ENCODE data around the gene ASS1.

The ASS1 gene

DNA sequence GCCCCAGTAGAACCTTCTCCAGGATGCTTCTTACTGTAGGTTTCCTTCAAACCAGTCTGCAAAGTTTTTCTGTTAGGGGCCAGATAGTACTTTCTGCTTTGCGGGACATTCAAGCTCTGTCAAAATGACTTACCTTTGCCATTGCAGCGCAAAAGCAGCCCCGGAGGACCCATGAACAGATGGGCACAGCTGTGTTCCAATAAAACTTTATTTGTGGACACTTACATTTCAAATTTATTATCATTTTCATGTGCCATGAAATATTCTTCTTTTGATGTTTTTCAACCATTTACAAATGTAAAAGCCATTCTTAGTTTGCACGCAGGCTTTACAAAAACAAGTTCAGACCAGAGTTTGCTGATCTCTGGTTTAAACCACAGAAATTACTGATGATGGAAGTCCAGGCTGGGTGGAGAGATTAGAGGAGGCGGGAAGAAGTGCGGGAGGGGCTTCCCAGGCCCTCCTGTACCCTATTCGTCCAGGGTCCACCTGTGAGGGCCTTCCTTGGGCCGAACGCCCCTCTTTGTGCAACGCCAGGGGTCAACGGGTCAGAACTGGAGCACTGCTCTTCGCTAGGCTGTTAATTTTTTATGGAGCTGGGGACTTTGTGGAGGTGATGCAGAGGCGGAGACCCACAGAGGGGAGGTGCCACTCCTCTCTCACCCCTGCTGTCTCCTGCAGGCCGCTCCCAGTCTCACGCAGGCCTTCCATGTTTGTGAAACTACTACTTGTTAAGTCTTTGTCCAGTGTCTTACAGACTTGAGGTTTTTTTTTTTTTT, 7.6 kb upstream of the ASS1 start:
- no peak for DNase-seq

DNA sequence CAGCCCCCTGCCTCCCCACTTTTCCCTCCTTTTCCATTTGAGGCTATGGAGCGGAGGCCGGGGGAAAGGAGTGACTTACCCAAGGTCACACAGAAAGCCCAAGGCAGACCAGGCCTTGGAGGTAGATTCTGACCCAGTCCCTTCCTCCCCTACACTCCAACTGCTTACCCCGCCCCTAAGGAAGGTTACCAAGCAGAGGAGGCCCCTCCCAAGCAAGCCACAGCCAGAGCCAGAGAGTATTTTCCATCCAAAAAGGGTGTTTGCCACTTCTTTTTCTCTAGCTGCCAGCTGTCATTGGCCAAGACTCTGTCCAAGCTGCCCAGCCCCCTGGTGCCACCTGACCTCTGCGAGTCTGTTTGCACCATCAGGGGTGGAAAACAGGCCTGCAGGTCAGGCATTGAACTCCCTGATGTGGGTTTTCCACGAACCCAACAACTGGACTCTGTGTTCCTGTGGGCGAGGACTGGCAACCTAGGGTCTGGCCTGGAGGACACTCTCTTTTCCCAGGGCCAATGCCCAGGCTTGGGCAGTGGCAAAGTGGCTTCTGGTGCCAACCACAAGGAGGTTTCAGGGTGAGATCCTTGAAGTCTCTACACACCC, 6.3 kb upstream of the ASS1 start:
- no peak for DNase-seq

DNA sequence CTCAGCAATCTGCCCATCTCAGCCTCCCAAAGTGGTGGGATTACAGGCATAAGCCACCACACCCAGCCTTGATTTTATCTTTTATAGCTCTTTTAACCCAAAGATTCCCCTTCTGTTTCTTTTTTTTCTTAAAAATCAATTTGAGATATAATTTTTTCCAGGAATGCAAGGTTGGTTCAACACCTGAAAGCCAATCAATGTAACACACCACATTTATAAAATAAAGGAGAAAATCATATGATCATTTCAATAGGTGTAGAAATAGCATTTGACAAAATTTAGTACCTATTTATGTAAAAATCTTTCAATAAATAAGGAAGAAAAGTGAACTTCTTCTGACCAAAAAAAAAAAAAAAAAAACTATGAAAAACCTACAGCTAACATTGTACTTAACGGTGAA, 3.7 kb upstream of the ASS1 start:
- no peak for DNase-seq

DNA sequence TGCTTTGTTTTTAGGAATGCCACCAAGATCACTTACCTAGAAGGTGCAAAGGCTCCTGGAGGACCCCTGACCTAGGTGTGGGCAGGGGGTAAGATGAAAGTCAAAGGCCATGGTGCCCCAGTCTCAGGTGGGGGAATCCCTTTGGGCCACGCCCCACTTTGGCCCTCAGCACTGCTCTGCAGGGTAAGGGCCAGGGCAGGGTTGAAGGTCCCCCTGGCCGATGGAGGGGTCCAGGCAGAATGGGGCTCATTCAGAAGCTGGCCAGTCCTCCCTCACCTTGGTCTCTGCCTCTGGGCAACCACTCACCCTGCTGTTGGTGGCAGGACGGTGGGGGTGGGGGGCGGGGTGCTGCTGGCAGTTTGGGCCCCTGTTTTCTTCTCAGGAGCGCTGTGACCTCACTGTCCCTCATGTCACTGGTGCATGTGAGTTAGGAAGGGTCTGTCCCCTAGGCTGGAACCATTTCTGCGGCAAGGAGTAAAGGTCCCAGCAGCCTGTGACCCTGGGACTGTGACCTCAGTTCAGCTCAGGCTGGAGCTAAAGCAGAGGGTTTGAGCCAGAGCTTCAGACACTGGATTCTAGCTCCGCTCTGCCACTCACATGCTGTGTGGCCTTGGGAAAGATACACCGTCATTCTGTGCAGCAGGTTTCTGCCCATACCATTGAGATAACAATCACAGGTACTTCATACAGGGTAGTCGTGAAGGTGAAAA, 1.9 kb upstream of the ASS1 start:
- no peak for DNase-seq

DNA sequence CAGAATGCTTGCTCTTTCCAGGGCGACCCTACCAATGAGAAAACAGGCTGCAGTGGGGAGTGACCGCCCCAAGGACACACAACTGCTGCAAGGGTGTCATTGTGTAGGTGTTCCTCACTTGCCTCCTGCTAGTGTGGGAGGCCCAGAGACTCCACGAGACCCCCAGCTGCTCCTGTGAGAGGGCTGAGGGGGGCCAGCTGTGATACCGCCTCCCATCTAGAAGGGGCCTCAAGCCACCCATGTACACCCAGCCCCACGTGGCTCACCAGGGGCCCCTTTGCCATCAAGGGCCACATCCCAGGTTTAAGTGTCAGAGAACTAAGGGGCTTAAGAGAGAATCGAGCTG, 1.3 kb upstream of the ASS1 start:
- DNase-seq: no peak

DNA sequence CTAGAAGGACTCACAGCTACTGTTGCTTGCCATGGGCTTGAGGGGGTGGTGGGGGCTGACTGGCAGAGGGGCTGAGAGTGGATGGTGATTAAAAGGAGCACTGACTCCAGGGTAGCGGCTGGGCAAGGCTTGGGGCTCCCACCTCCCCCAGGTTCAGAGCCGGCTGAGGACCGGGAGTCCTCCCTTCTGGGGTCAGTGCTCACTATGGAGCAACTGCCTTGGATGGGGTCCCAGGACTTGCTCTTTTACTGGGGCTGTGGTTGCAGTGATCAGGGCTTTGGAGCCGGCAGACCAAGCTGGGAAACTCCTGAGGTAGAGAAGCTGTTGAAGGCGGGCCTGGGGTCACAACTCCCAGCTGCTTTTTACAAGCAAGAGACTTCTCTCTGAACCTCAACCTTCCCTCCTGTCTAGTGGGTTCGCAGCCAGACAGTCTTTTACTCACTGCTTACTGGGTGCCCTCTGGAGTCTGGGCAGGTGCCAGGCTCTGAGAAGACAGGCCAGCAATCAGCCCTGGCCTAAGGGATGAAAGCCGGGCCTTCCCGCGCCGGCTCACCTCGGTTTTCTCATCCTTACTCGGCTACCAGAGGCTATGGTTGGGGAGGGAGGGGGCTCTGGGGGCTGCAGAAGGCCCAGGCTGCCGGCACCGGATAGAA, 795 bp upstream of the ASS1 start:
- DNase-seq: no peak

DNA sequence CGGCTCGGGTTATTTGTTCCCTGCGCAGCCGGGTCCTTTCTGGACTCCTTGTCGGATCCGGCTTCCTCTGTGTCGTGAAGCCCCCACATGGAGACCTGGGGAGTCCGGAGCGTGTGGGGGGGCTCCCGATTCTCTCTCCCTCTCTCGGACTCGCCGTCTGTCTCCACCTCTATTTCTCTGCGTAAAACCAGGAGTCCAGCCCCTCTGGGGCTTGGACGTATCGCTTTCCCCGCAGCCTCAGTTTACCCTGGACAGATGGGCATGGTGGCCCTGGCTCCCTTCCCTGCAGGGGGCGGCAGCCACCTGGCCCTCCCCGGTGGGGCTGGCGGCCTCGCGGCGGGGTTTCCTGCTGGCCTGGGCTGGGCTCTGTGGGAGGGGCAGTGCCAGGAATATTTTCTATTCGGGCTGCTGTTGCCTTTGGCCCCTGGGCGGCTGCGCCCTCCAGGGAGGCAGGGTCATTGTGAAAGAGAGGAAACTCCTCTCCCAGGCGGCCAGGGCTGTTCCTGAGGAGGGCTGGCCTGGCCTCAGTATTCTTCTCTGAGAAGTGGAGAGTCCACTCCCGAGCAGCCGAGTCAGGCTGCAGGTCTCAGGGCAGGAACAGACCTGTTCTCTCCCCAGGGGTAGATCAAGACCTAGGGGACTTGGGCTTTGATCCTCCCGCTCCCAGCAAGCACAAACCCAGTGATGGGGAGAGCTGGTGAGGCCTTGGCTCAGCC, 665 bp downstream of the ASS1 start:
- DNase-seq: no peak

DNA sequence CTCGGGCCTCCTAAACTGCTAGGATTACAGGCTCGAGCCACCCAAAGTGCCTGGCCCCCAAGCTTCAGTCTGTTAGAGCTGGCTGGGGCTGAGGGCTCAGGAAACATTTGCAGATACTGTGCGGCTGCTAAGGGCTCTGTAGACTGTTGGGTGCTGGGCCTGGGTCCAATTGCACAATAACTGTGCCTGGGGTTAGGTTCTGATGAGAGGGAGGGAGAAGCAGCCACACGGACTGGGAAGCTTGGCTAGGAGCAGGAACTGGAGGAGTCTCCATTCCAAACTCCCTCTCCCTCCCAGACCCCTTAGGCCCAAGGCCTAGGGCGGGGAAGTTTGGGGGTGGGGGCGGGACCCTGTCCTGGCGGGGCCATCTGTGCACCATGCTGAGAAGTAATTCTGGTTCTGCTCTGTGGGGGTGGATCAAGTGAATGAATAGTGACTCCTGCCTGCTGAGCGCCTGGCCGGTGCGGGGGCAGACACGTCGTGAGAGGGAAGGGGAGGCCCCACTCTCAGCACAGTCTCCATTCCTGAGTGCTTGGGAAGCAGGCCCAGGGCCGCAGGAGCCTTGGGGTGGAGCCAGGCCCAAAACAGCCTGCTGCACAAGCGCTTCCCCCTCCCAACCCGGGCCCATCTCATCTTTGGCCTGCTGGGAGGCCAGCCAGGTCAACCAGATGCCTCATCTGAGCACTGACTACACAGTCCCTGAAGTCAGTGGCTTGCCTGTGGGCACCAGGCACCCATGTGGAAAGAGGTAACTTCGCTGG, 1.5 kb downstream of the ASS1 start:
- peak; percentile 76 for DNase-seq

DNA sequence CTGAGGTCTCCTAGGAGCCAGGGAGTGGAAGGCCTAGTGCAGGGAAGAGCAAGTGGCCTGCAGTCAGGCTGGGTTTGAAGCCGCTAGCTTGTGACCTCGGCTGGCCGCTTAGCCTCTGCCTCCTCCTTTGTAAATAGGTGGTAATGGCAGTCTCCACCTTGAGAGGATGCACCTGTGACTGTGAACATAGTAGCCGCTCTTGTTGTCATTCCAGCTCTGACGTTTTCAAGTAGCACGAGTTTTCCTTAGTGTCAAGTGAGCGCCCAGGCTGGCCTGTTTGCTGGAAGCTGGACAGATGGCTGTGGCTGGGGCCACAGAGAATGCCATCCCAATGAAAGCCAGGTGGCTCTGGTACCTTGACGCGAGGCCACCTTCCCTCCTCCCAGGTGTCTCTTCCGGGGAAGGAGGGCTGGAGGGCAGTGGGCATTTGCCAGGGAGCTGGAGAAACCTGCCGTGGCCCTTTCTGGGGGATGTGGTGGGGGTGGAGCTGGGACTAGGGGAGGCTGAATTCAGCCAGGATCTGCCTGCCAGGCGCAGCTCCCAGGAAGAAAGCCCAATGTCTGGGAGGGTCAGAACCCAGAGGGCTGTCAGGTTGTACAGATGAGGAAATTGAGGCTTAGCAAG, 2.5 kb downstream of the ASS1 start:
- DNase-seq: no peak

DNA sequence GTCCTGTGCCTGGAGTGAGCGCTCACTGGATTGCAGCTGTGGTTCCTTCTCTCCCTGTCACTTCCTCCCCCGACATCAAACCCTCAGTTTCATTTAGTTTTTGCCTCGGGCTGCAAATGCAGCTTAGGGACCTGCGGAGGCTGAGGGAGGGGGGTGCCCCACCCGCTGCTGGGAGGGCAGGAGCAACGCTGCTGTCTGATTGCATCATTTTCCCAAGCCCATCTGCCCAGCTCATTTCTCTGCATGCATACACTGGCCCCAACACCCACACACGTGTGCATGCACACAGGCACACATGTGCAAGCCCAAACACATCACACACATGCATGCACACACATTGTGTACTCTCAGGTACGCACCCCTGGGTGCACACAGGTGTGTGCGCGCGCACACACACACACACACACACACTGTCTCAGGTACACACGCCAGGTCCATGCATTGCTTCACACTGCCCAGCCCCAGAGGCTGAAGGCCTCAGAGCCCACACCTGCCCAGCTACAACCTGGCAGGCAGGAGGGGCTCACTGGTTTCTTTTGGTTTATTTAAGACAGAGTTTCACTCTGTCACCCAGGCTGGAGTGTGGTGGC, 3.4 kb downstream of the ASS1 start:
- peak; percentile 73 for DNase-seq

DNA sequence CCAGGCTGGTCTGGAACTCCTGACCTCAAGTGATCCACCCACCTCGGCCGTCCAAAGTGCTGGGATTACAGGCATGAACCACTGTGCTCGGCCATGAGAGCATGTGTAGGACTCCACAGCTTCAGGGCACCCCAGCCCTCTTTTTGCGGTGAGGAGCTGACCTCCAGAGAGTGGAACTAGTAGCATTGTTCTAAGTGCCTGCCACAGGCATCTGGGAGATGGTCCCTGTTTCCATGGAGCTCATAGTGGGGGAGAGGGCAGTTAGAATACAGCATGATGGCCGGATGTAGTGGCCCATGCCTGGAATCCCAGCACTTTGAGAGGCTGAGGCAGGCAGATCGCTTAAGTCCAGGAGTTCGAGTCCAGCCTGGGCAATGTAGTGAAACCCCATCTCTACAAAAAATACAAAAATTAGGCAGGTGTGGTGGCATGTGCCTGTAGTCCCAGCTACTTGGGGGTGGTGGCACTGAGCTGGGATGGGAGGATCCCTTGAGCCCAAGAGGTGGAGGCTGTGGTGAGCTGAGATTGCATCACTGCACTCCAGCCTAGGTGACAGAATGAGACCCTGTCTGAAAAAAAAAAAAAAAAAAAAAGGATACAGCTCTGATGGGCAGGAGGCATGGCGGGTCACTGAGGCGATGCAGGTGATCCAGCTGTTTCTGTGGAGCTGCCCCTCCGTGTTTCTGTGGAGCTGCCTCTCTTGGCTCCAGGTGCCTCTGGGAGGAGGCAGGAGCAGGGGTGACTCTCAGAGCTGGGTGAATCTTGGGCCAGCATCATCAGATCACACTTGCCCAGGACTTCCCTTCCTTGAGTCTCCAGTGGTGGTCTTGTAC, 4.2 kb downstream of the ASS1 start:
- no peak for DNase-seq

DNA sequence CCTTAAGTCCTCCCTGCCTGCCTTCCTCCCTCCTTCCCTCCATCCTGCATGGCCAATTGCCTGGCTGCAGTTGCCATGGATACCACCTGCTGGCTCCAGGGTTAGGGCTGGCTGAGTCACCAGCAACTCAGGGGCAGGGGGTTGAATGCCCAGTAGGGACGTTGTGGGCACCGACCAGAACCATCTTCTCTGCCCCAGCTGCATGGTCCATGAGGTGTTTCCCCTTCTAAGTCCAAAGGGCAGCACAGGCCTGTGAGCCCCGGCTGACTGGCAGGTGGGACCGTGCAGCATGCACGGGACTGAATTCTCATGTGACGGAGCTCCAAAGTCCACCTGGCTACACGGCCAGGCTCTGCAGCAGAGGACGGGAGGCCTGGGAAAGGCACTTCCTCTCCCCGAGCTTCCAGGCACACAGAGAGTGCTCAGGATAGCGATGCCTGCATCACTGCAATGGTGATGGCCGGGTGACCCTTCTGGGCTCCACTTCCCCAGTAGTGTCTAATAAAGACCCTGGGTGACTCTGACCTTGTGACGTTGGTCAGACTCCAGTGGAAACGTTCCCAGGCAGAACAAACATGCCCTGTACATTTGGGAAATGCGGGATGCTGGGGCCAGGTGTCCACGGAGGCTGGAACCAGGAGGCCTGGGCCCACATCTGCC, 5.7 kb downstream of the ASS1 start:
- DNase-seq: no peak

DNA sequence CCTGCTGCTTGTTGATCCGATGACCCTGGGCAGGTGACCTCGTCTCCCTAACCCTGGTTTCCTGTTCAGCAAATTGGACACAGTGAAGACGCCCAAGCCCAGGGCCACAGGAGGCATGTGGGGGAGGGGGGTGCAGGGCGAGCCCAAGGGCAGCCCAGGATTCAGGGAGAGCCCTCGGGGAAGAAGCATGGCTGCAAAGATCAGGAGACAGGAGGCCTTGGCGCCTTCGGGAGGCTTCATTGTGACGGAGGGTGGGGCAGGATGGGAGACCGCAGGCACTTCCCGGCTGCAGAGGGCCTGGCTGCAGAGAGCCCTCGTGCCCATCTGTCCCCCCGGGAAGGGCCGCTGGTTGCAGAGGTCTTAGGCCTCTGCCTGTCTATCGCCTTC, 6.2 kb downstream of the ASS1 start:
- DNase-seq: no peak

DNA sequence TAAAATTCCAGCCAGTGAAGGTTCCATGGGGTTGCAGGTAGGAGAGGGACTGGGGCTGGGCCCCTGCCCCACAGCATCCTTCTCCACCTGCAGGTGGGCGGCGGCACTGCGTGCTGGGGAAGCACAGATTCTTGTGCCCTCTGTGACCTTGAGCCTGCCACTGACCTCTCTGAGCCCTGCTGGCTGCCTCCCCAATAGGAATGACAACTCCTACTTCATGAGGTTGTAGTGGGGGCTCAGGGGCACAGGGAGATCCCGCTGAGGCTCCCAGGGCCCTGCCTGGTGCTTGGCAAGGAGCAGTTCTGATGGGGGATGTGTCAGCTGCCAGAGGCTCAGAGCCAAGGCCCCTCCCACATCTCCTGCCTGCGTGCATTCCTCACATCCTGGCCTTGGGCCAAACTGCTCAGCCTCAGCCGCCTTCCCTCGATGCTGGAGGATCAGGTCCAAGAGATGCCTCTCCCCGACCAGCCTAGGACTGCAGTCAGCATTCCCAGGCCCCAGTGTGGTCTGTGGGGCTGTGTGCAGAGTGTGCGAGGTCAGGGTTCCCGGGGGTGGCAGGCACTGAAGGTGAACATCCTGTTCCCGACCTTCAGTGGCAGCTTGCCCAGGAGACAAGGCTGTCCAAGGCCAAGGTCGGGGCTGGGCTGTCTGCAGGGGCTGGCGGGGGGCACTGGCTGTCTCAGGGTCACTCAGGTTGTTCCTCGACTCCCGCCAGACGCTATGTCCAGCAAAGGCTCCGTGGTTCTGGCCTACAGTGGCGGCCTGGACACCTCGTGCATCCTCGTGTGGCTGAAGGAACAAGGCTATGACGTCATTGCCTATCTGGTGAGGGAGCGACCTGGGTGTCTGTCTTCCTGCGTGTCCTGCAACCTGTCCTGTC, 7.0 kb downstream of the ASS1 start:
- DNase-seq: peak; percentile 96

DNA sequence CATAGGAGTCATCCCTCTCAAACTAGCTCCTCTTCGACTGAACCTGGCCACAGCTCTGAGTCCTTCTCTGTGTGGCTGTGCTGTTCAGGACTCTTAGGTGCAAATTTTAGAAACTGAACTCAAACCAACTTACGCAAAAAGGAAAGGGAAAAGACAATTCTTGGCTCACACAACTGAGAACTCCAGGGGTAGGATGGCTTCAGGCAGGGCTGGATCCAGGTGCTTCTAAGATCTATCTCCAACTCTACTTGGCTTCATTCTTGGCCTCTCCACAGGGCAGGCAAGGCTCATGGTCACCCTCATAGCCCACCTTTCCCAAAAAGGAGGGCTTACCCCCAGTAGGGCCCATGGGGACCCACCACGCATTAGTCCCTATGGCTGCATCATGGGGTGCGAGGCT, 8.1 kb downstream of the ASS1 start:
- DNase-seq: no peak

DNA sequence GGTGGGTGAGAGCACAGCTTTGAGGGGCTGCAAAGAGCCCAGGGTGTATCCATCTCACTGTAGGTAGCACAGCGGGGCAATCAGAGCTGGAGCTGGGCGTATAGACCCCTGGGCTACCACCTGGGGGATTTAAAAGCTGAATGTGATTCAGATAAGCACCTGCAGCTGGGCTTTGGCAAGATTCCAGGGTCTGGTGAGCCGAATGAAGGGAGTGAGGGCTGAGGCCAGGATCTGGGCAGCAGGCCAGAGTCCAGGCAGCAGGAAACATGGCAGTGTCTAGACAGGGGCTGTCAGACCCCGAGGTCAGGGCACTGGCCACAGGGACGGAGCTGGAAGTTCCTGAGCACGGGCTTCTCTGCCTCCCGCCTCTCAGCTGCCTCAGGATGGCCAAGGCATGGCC, 8.7 kb downstream of the ASS1 start:
- DNase-seq: no peak

DNA sequence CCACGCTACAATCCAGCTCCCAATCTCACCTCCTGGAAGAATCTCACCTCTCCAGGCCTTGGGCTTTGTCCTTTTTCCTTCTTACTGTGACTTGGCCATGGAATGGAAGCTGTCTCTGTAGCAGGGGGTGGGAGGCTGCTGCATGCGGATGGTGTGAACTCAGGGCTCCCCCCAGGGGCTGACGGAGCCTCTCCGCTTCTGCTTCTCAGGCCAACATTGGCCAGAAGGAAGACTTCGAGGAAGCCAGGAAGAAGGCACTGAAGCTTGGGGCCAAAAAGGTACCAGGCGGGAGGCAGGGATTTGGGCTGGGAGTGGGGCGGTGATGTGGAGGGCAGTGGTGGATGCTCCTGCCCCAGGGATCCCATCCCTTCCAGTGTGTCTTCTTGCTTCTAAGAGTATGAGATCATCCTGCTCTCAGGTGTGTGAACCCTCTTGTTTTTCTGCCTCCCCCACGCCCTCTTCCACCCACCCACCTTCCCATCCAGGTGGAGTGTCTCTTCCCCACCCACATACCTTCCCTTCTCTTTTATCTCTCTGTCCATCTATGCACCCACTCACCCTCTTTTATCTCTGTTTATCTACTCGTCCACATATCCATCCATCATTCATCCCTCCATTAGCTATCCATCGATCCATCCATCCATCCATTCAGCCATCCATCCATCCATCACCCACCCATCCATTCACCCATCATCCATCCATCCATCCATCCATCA, 9.5 kb downstream of the ASS1 start:
- DNase-seq: no peak

DNA sequence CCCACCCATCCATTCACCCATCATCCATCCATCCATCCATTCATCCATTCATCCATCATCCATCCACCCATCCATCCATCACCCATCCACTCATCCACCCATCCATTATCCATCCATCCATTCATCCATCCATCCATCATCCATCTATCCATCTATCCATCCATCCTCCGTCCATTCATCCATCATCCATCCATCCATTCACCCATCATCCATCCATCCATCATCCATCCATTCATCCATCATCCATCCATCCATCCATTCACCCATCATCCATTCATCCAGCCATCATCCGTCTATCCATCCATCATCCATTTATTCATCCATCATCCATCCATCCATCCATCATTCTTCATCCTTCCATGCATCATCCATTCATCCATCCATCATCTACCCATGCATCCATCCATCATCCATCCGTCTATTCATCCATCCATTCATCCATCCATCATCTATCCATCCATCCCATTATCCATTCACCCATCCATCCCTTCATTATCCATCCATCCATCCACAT, 10.1 kb downstream of the ASS1 start:
- no peak for DNase-seq

All from eye (tissue), 1 donor.